ENCODE measurements around the gene PRPF38A.

Gene PRPF38A

DNA sequence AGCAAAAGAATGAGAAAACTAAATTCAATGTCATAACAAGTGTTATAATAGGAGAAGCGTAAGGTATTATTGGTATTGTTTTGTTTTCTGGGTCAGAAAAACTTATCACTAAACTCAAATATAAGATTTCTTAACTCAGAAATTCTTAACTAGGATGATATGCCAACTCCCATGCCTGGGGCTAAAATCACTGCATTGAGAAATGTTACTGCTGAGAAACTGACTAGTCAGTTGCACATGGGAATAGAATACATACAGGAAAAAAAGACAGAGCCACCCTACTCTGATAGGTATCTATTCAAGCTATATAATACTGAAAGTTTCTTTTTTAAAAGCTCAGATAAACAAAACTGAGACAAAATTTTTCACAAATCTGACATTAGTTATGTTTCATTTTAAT lies 56.3 kb downstream of the PRPF38A start:
- no peak for DNase-seq (ENCODE audit: low read depth, low spot score)

DNA sequence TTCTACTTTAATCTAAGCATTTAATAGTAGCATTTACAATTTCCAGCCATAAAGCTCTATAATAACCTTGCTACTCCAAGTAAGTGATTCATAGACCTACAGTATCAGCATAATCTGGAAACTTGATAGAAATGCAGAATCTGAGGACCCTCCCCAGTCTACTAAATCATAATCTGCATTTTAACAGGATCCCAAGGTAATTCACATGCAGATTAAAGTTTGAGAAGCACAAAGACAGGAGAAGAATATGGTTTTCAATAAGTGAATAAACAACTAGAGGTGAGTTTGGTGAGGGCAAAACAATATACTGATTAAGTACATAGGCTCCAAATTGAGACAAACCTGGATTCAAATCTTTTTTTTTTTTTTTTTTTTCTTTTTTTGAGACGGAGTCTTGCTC lies 57.4 kb downstream of the PRPF38A start:
- DNase-seq (ENCODE audit: low read depth, low spot score), result no peak

DNA sequence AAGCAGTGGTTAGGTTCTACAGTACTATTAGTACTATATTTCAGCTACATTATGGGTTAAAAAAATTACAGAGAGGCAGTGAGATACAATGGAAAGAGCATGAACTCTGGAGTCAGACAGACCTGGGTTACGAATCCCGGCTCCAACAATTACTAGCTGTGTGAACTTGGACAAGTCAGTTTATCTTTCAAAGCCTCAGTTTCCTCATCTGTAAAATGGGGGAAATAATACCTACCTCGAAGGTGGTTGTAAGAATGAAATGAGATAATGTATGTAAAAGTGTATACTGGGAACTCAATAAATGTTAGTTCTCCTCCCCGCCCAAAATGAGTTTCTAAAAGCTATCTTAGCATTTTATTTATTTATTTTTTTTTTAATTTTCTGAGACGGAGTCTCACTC lies 59.5 kb downstream of the PRPF38A start:
- DNase-seq (ENCODE audit: low read depth, low spot score), result no peak

DNA sequence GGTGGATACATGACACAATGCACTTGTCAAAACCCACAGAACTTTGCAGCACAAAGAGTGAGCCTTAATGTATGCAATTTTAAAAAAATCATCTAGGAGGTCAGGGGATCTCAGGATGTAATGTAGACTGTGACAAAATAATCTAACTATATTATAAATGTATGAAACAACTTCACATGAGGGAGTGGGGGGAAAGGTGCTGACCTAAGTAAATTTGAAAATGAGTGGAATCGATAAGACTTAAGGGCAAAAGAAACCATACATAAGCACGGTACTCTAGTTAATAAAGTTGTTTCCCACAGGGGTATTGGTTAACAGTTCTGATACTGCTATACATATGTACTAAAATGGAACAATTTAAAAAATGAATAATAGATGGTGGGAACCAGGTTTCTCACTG lies 64.7 kb downstream of the PRPF38A start:
- no peak for DNase-seq (ENCODE audit: low read depth, low spot score)

Measured in activated naive CD8-positive, alpha-beta T cell treated with anti-CD3 and anti-CD28 coated beads, Interleukin-2, amount 50 U/mL, for 16 hours (primary cell).